COLO668 (cell line): ENCODE measurements around the gene TNFRSF6B.

Source experiments
- DNase-seq: peaks from one replicate; lab custom pipeline; 2025; ENCODE audit not compliant: unreplicated experiment; lab: John Stamatoyannopoulos, UW

TNFRSF6B gene

GRCh38 chr20:63695424-63696305 lies 787 bp upstream of the TNFRSF6B start:
- no peak for DNase-seq

GRCh38 chr20:63696306-63696627 lies 185 bp upstream of the TNFRSF6B start:
- DNase-seq, result no peak

GRCh38 chr20:63697357-63697867 lies 960 bp downstream of the TNFRSF6B start:
- DNase-seq, result peak; percentile 21

GRCh38 chr20:63697868-63698545 lies 1.6 kb downstream of the TNFRSF6B start:
- no peak for DNase-seq

GRCh38 chr20:63698739-63699465 lies 2.5 kb downstream of the TNFRSF6B start:
- DNase-seq, result peak; percentile 77

- no peak for DNase-seq
Observed at GRCh38 chr20:63699466-63700198, 3.2 kb downstream of the TNFRSF6B start.

- DNase-seq, result no peak
Observed at GRCh38 chr20:63700199-63701050, 4.0 kb downstream of the TNFRSF6B start.

- no peak for DNase-seq
Observed at GRCh38 chr20:63701051-63701328, 4.5 kb downstream of the TNFRSF6B start.

- DNase-seq, result no peak
Observed at GRCh38 chr20:63701329-63702035, 5.0 kb downstream of the TNFRSF6B start.

- no peak for DNase-seq
Observed at GRCh38 chr20:63702036-63702665, 5.7 kb downstream of the TNFRSF6B start.

GRCh38 chr20:63702751-63703470 lies 6.5 kb downstream of the TNFRSF6B start:
- DNase-seq, result no peak

GRCh38 chr20:63703471-63703975 lies 7.1 kb downstream of the TNFRSF6B start:
- DNase-seq, result no peak

- DNase-seq, result no peak
Observed at GRCh38 chr20:63703976-63704748, 7.7 kb downstream of the TNFRSF6B start.

GRCh38 chr20:63704749-63705117 lies 8.3 kb downstream of the TNFRSF6B start:
- no peak for DNase-seq

GRCh38 chr20:63705232-63706026 lies 9.0 kb downstream of the TNFRSF6B start:
- no peak for DNase-seq

- no peak for DNase-seq
Observed at GRCh38 chr20:63706027-63706695, 9.7 kb downstream of the TNFRSF6B start.
